EL (cell line): ENCODE data around the gene VPS26C.
"Not testable (repeated sequence)": the region's sequence is repeated elsewhere in the genome, so short reads cannot be mapped to it uniquely, and the experiment has no call there.

Experiments
- DNase-seq: peaks from one replicate; pipeline ENCODE4 v3.0.0-alpha.2; 2016

The VPS26C gene

GRCh38 chr21:37267269-37268185 lies at the start of gene VPS26C:
Gene VPS26C, minus strand, starts transcription at chr21:37267334. Its CDS starts 40 bp downstream, at chr21:37267294.
- DNase-seq = peak; percentile 100

- DNase-seq = not testable (repeated sequence)
Observed at GRCh38 chr21:37316072-37316471, 48.9 kb upstream of the VPS26C start.

DNA sequence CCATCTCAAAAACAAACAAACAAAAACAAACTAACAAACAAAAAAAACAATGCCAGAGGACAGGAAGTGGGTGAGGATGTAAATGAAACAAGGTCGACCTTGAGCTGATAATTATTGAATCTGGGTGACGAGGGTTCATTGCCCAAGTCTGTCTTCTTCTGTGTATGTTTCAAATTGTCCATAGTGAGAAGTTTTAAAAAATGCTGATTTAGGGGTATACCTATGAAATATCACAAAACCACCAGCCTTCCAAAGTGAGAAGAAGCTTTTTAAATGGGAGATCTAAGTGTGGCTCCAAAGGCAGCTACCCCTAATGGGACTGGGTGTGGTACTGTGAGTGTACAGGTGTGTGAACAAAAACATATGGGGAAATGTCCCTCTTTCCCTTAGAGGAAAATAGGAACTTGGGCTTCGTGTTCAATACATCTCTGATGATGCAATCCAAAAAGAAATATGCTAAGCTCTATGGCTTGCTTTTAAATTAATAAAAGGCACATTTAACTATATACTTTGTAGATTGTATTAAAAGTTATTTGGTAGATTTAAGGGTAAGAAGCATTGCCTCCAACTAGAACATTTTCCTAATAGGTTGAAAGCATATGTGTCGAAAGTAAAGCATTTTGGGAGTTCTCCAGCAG lies 33.1 kb upstream of the VPS26C start:
- DNase-seq = no peak

DNA sequence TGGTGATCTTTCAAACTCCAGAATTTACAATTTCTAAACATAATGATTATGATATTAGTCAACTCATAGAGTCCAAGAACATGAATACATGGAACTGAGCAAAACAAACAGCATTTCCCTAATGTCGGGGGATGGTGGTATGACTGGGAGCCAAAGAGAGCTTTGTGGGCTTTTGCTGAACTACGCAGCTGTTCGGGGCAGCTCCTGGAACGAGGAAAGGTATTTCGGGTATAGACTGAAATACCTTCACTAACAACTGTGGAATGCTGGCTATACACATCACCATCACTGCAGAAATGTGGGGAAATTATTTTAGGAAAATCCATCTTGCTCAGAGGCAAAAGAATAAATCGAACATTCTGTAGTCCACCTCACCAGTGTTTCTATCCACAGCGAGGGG lies 30.2 kb upstream of the VPS26C start:
- DNase-seq = no peak

- no peak for DNase-seq
Observed at GRCh38 chr21:37294679-37295078, 27.5 kb upstream of the VPS26C start.

- DNase-seq = no peak
Observed at GRCh38 chr21:37292941-37293340, 25.8 kb upstream of the VPS26C start.

GRCh38 chr21:37292041-37292440 lies 24.9 kb upstream of the VPS26C start:
- DNase-seq = no peak

- not testable (repeated sequence) for DNase-seq
Observed at GRCh38 chr21:37283191-37283710, 16.1 kb upstream of the VPS26C start.

DNA sequence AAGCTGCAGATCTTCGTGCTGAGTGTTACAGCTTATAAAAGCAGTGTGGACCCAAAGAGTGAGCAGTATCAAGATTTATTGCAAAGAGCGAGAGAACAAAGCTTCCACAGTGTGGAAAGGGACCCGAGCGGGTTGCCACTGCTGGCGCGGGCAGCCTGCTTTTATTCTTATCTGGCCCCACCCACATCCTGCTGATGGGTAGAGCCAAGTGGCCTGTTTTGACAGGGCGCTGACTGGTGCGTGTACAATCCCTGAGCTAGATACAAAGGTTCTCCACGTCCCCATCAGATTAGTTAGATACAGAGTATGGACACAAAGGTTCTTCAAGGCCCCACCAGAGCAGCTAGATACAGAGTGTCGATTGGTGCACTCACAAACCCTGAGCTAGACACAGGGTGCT lies 15.5 kb upstream of the VPS26C start:
- not testable (repeated sequence) for DNase-seq

- DNase-seq = no peak
Observed at GRCh38 chr21:37281993-37282392, 14.9 kb upstream of the VPS26C start.

GRCh38 chr21:37281579-37281978 lies 14.4 kb upstream of the VPS26C start:
- DNase-seq = no peak

DNA sequence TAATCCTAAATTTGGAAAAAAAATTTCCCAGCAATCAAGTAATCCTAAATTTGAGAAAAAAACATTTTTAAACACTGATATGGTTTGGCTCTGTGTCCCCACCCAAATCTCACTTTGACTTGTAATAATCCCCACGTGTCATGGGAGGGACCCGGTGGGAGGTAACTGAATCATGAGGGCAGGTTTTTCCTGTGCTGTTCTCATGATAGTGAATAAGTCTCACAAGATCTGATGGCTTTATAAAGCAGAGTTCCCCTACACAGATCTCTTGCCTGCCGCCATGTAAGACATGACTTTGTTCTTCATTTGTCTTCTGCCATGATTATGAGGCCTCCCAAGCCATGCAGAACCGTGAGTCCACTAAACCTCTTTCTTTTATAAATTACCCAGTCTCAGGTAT lies 12.1 kb upstream of the VPS26C start:
- DNase-seq = not testable (repeated sequence)

DNA sequence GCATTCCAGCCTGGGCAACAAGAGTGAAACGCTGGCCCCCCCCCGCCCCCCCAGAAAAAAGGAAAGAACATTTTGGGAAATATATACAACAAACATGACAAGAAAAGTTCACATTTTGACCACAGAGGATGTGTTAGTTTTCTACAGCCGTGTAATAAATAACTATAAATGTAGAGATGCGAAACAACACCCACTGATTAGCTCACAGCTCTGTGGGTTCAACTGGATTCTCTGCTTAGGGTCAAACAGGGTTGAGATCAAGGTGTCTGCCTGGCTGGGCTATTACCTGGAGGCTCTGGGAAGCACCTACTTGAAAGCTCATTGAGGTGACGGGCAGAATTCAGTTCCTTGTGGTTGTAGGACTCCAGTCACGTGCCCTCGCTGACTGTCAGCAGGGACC lies 11.1 kb upstream of the VPS26C start:
- no peak for DNase-seq

DNA sequence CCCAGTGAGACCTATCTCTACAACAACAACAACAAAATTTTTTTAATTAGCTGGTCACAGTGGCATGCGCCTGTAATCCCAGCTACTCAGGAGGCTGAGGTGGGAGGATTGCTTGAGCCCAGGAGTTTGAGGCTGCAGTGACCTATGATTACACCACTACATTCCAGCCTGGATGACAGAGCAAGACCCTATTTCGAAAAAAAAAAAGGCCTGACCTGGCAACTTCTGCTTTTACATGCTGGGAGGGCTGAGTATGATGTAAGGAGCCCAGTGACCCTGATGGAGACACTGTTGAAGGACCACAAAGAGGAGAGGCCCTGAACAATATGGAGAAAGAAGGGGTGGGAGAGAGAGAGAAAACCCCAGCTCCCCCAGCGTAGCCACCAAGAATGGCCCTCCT lies 9.2 kb upstream of the VPS26C start:
- no peak for DNase-seq

GRCh38 chr21:37273911-37274690 lies 7.0 kb upstream of the VPS26C start:
- no peak for DNase-seq

GRCh38 chr21:37273440-37273839 lies 6.3 kb upstream of the VPS26C start:
- no peak for DNase-seq

GRCh38 chr21:37272897-37273296 lies 5.8 kb upstream of the VPS26C start:
- no peak for DNase-seq

GRCh38 chr21:37270576-37271365 lies 3.6 kb upstream of the VPS26C start:
- no peak for DNase-seq

- no peak for DNase-seq
Observed at GRCh38 chr21:37269481-37269880, 2.3 kb upstream of the VPS26C start.

DNA sequence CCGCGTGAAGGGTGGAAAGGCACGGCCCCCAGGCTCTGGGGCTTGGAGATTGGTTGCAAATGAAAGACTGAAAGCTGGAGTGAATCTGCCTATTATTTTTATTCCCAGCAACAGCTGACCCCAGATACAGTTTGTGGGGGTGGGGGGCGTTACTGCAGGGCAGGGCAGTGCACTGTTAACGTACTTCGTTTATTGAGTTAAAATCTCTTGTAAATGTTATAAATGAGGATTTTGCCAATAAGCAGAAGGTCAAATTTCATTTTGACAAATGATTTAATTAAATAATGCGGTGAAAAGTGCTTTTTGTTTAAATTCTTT lies 1.0 kb upstream of the VPS26C start:
- no peak for DNase-seq

DNA sequence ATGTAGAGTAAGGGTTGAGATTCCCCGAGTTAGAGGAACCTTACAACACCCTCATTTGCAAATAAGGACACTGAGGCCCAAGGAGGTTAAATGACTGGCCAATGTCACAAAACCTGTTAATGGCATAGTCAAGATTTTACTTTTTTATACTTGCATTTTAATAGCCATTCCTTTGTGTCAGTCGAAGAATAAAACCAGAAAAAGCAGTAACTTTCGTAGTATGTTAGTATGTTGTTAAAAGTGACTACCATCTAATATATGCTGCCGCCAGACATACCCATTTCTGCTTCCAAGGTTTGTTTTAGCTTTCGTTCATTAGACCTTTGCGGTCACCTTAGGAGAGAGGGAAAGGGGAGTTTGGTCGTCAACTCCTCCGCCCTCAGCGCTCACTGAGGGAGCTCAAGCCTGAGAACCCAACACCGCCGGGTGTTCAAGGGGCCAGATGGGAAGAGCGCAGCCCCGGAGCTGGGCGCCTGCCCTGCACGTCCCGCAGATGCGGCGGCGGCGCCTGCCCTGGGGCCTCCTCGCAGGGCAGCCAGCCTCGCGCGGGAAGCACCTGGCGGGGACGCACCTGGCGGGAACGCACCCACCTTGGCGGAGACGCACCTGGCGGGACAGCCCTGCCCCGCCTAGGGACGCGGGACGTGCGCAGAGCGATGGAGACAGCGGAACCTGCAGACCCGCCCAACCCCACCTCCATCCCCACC lies 466 bp downstream of the VPS26C start:
- DNase-seq = peak; percentile 54

DNA sequence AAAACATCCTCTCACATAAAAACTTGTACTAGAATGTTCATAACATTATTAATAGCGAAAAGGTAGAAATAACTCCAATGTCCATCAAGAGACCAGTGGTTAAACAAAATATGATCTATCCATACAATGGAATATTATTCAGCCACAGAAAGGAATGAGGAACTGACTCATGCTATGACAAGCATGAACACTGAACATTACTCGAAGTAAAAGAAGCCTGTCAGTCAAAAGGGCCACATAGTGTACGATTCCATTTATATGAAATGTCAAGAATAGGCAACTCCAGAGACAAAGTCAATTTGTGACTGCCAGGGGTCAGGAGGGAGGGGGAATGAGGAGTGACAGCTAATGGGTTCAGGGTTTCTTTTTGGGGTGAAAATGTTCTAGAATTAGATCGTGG lies 2.3 kb downstream of the VPS26C start:
- no peak for DNase-seq
